ENCODE results near the gene LRRFIP1. TPM values are rescaled to one million over a fixed set of nuclear protein-coding genes. Genes with fewer than 3 reads are reported as not detected.

LRRFIP1 gene
- total and polyA plus RNA-seq, 2 of the 13 experiments (the other 11 are each of a cell fraction or from before 2014, with no cell fraction given) = 15.9 to 40.5 TPM

DNA sequence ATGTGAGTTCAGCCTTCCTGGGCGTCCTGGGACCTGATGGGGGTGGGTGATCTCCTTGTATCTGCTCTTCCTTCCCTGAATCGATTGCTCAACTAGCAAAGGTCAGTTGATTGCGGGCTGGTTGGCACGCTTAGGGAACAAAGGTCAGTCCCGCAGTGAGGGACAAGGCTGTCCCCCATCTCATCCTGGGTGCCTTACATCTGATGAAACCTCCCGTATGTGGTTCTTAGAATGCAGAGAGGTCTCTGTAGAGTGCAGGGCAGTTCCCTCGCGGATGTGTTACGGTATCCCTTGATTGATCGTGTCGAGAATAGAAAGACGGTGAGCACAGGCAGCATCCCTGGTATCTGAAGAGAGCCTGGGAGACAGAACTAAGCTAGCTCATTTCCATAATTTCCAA, 114.8 kb downstream of the LRRFIP1 start (continued):
- TF ChIP-seq, protein P1, sequence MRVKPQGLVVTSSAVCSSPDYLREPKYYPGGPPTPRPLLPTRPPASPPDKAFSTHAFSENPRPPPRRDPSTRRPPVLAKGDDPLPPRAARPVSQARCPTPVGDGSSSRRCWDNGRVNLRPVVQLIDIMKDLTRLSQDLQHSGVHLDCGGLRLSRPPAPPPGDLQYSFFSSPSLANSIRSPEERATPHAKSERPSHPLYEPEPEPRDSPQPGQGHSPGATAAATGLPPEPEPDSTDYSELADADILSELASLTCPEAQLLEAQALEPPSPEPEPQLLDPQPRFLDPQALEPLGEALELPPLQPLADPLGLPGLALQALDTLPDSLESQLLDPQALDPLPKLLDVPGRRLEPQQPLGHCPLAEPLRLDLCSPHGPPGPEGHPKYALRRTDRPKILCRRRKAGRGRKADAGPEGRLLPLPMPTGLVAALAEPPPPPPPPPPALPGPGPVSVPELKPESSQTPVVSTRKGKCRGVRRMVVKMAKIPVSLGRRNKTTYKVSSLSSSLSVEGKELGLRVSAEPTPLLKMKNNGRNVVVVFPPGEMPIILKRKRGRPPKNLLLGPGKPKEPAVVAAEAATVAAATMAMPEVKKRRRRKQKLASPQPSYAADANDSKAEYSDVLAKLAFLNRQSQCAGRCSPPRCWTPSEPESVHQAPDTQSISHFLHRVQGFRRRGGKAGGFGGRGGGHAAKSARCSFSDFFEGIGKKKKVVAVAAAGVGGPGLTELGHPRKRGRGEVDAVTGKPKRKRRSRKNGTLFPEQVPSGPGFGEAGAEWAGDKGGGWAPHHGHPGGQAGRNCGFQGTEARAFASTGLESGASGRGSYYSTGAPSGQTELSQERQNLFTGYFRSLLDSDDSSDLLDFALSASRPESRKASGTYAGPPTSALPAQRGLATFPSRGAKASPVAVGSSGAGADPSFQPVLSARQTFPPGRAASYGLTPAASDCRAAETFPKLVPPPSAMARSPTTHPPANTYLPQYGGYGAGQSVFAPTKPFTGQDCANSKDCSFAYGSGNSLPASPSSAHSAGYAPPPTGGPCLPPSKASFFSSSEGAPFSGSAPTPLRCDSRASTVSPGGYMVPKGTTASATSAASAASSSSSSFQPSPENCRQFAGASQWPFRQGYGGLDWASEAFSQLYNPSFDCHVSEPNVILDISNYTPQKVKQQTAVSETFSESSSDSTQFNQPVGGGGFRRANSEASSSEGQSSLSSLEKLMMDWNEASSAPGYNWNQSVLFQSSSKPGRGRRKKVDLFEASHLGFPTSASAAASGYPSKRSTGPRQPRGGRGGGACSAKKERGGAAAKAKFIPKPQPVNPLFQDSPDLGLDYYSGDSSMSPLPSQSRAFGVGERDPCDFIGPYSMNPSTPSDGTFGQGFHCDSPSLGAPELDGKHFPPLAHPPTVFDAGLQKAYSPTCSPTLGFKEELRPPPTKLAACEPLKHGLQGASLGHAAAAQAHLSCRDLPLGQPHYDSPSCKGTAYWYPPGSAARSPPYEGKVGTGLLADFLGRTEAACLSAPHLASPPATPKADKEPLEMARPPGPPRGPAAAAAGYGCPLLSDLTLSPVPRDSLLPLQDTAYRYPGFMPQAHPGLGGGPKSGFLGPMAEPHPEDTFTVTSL (CRISPR knock-in tag; IDR thresholded peaks at IDR 0.05; ENCODE audit: borderline replicate concordance) = peak; percentile 19; the same call in 1 of the 2 replicates
- TF ChIP-seq, protein P2, sequence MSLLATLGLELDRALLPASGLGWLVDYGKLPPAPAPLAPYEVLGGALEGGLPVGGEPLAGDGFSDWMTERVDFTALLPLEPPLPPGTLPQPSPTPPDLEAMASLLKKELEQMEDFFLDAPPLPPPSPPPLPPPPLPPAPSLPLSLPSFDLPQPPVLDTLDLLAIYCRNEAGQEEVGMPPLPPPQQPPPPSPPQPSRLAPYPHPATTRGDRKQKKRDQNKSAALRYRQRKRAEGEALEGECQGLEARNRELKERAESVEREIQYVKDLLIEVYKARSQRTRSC (CRISPR knock-in tag; IDR thresholded peaks at IDR 0.05; ENCODE audit: low read depth) = no peak
- TF ChIP-seq ZNF547 (CRISPR knock-in tag; IDR thresholded peaks at IDR 0.05) = no peak
- no peak for TF ChIP-seq ZC3H4 (CRISPR knock-in tag; IDR thresholded peaks at IDR 0.05; ENCODE audit: borderline replicate concordance)
- TF ChIP-seq HOXA9 (CRISPR knock-in tag; IDR thresholded peaks at IDR 0.05; ENCODE audit: borderline replicate concordance) = no peak
- no peak for TF ChIP-seq TCF7 (IDR thresholded peaks at IDR 0.05; ENCODE audit: low read depth)
- TF ChIP-seq ZNF510 (CRISPR knock-in tag; IDR thresholded peaks at IDR 0.05; ENCODE audit: low read depth) = no peak
- TF ChIP-seq, protein P3, sequence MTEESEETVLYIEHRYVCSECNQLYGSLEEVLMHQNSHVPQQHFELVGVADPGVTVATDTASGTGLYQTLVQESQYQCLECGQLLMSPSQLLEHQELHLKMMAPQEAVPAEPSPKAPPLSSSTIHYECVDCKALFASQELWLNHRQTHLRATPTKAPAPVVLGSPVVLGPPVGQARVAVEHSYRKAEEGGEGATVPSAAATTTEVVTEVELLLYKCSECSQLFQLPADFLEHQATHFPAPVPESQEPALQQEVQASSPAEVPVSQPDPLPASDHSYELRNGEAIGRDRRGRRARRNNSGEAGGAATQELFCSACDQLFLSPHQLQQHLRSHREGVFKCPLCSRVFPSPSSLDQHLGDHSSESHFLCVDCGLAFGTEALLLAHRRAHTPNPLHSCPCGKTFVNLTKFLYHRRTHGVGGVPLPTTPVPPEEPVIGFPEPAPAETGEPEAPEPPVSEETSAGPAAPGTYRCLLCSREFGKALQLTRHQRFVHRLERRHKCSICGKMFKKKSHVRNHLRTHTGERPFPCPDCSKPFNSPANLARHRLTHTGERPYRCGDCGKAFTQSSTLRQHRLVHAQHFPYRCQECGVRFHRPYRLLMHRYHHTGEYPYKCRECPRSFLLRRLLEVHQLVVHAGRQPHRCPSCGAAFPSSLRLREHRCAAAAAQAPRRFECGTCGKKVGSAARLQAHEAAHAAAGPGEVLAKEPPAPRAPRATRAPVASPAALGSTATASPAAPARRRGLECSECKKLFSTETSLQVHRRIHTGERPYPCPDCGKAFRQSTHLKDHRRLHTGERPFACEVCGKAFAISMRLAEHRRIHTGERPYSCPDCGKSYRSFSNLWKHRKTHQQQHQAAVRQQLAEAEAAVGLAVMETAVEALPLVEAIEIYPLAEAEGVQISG (CRISPR knock-in tag; IDR thresholded peaks at IDR 0.05) = peak; percentile 61
- TF ChIP-seq, protein P4, sequence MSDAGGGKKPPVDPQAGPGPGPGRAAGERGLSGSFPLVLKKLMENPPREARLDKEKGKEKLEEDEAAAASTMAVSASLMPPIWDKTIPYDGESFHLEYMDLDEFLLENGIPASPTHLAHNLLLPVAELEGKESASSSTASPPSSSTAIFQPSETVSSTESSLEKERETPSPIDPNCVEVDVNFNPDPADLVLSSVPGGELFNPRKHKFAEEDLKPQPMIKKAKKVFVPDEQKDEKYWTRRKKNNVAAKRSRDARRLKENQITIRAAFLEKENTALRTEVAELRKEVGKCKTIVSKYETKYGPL (CRISPR knock-in tag; IDR thresholded peaks at IDR 0.05) = no peak
- TF ChIP-seq KMT2B (CRISPR knock-in tag; IDR thresholded peaks at IDR 0.05) = no peak
- no peak; the same call in 1 of the 2 replicates for TF ChIP-seq ZNF3 (CRISPR knock-in tag; IDR thresholded peaks at IDR 0.05)
- TF ChIP-seq MEF2D (CRISPR knock-in tag; IDR thresholded peaks at IDR 0.05) = peak; percentile 38; the same call in 1 of the 2 replicates
- TF ChIP-seq SMAD9 (CRISPR knock-in tag; IDR thresholded peaks at IDR 0.05) = no peak
- no peak for TF ChIP-seq FOSL1 (CRISPR knock-in tag; IDR thresholded peaks at IDR 0.05; ENCODE audit: borderline replicate concordance)
- TF ChIP-seq RAD21 (CRISPR knock-in tag; IDR thresholded peaks at IDR 0.05) = no peak
- no peak for TF ChIP-seq ZSCAN21 (CRISPR knock-in tag; IDR thresholded peaks at IDR 0.05; ENCODE audit: borderline replicate concordance)
- TF ChIP-seq, protein P5, sequence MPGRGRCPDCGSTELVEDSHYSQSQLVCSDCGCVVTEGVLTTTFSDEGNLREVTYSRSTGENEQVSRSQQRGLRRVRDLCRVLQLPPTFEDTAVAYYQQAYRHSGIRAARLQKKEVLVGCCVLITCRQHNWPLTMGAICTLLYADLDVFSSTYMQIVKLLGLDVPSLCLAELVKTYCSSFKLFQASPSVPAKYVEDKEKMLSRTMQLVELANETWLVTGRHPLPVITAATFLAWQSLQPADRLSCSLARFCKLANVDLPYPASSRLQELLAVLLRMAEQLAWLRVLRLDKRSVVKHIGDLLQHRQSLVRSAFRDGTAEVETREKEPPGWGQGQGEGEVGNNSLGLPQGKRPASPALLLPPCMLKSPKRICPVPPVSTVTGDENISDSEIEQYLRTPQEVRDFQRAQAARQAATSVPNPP (CRISPR knock-in tag; IDR thresholded peaks at IDR 0.05) = no peak
- no peak for TF ChIP-seq SIN3B (IDR thresholded peaks at IDR 0.05; ENCODE audit: low read length)
- no peak for TF ChIP-seq GLI4 (CRISPR knock-in tag; IDR thresholded peaks at IDR 0.05; ENCODE audit: borderline replicate concordance)
- TF ChIP-seq MED13 (CRISPR knock-in tag; IDR thresholded peaks at IDR 0.05) = no peak
- TF ChIP-seq SAFB2 (CRISPR knock-in tag; IDR thresholded peaks at IDR 0.05; ENCODE audit: borderline replicate concordance, low read depth) = no peak

Data from HepG2 (cell line).